GM18870 (cell line): ENCODE data around the gene ARHGAP11A.

Experiments used
- ATAC-seq: cut with Tn5 transposase; IDR thresholded peaks from one replicate; pipeline ENCODE4 v1.9.1; 2021; ENCODE audit warnings: moderate library complexity; ENCODE audit not compliant: unreplicated experiment

Gene ARHGAP11A

DNA sequence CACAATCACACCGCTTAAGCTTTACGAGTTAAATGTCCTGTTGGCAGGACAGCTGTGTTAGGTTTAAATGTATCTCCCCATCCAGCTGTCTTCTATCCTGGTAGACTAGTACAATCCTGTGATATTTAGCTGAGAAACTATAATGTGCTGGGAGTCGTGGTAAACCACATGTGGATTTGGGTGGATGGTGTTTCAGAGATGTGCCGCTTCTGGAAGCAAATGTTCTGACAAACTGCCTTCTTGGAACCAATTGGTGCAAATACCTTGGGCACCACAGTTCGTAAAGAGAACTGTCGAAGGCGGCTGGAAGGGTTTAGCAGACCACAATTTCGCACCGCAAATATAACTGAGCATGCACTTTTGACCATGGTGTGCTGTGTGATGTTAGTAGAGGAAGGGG is 41.2 kb downstream of the ARHGAP11A start:
- no peak for ATAC-seq

DNA sequence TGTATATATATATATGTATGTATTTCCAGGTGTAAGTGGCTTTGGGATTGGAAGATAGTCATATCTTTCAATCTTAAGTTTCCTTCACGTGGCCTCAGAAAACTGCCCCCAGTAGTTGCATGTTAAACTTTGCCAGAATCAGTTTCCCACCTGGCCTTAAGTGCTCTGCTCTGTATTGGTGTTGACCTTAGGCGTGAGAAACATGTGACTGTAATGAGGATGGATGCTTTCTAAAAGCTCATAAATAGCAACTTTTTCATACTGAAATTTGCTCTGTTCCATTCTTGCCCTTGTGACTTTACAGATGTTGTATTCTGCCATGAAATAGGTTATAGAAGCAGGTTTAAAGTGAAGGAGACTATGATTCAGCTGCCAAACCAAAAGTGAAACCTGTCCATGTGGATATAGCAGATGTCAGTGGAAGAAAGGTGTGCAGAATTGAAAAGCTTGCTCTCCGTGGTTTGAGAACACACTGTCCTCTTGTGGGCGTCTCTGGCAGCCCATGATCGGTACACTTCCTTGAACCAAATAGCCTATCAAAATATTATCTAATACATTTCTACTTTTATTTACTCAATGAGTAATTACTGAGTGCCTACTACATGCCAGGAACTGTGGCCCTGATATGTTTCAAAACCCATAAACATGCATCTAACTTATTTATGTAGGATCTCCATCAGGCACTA is 42.0 kb downstream of the ARHGAP11A start:
- no peak for ATAC-seq

DNA sequence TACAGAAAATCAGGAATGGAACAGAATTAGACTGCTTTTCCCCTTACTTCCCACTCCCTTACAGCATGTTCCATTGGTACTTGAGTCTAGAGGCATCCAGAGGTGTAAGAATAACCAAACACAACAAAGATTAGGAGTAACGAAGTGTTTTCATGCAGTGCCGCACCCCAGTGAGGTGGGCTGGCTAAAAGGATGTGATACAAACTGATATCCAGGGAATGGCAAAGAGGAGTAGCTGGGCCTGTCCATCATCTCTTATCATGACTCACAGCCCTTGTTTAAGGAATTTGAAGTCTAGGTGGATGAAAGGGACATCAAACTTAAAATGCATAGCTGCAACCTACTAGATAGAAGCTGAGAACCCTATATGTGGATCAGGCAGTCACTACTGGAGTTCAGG is 42.6 kb downstream of the ARHGAP11A start:
- no peak for ATAC-seq

DNA sequence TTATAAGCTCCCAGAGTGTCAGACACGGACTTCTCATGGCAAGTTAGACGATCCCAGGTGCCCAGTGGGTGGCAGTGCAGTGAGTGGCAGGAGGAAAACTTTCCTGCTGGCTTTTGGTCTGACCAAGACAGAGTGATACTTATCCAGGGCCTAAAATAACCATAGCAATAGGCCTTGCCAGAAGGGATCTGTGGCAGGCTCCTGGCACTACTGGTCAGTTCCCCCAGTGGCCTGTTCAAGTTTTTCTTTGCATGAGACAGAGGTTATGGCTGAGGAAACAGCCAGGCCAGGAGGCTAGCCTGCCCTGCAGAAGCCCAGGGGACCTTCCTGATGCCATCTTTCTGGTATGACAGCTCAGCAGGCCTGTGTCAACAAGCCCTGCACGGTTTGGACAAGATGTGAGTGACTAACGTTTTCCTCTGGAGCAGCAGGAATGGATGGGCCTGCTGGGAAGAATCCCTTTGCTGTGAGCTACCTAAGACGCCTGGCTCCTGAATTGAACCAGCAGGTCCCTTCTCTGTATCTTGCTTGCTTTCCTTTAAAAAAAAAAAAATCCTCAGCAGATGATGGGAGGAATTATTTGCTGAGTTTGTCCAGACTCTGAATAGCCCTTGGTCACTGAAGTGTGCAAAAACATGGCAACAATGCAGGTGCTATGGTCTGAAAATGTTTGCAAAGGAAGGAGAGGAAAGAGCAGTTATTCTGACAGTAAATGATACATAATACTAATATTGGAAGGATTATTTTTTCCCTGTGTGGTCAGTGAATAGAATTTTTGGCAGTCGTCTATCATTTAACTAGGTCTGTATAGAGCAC is 44.2 kb downstream of the ARHGAP11A start:
- no peak for ATAC-seq

DNA sequence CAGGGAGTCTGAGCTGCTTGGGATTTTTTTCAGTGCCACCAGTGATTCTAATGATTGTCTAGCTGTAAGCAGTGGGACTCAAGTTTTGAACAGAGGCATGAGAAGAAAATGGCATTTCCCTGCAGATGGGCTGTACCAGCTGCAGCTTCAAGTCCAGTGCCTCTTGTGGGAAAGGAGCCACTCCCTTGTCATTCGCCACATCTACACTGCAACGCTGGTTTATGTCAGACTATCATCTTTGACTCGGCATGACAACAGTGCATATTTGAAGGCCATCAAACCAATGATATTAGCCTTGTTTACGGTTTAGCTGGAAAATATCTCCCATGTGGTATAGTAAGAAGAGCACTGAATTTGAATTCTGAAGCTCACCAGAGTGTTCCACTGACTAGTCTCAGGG is 48.4 kb downstream of the ARHGAP11A start:
- no peak for ATAC-seq

DNA sequence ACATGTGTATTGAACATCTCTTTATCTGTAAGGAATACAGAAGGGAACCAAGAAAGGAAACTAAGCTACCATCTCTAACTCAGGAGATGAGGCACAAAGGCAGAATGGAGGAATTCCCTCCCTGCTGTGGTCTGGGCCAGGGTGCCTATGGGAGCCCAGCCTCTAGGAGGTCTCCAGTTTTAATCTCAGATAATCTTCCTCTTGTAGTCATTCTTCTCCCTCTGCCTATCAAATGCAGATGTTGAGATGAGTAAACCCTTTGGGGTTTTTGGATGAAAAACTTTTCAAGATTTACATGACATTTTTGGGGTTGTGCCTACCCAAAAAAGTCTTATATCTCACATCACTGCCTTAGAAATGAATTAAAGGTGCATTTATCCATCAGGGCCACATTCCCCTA is 49.5 kb downstream of the ARHGAP11A start:
- no peak for ATAC-seq

DNA sequence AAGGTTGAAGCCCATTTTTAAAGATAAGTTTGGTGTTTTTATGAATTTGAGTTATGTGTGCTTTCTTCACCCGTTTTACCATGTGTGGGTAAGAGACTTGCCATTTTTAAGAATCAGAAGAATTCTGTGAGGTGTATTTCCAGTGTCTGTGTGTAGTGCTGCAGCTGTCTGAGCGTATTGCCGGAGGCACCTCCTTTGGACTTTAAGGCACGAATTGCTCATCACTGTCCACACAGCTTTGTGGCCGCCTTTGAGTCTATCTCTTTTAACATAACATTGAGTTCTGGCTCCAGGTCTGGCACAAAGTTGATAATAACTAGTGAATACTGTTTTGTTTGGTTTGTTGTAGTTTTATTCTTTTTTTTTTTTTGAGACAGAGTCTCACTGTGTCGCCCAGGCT is 52.0 kb downstream of the ARHGAP11A start:
- no peak for ATAC-seq

DNA sequence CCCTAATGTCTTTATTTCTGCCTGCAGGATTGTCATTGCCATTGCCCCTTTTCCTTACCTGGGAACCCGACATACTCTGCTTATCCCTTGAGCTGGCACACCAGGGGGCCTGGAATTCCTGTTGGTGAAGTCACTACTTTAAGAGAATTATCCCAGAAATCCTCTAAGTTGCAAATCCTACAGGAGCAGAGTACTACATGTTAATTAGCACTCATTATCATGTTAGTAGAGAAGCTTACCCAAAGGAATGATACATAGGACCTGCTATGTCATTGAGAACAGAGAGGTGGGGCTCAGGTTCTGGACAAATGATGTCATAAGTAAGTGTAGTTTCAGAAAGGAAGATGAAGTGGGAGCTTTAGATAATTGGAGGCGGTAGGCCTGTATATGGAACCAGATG is 53.6 kb downstream of the ARHGAP11A start:
- ATAC-seq: no peak

DNA sequence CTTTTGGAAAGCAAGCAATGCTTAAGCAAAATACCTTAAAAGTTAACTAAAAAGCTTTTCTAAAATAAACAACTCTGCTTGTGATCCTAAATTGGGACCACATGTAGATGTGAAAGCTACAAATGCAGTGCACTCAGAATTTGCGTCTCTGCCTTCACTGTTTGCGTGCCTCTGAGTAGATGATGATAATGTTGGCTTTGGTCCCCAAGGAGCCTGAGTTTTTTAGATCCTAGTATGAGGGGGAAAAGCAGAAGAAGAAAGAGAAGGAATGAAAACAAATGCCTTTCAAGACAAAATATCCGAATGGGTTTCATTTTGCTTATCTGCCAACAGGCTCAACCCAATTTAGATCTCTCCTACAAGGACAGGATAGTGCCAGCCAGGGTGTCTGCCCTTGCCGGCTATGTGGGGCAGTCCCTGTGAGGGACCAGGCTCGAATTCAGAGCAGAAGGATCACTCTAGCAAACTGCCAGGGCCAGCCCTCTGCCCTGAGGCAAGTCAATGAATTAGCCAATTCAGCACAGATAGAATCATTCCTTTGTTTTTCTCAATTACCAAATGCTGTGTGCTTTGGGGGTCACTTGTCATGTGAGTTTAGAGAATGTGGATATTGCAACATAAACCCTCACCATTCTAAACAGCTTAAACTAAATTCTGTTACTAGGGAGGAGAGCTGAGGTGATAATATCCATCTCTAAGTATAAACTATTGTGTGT is 54.8 kb downstream of the ARHGAP11A start:
- no peak for ATAC-seq

DNA sequence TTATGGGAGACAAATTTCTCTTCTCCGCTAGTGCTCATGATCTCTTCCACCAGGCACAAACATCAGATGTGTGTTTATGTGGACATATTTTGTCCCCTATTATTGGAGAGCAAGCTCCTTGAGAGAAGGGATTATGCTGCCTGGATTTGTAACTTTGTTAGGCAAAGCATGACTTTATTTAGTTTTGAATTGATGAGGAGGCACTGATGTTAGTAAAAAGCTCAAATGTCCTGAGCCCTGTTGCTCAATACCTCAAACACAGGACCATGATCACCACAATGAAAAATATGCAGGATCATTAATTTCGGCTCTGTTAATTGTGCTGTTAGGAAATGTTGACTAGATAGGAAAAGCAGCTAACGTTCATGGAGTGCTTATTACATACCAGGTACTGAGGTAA is 55.3 kb downstream of the ARHGAP11A start:
- ATAC-seq: no peak

DNA sequence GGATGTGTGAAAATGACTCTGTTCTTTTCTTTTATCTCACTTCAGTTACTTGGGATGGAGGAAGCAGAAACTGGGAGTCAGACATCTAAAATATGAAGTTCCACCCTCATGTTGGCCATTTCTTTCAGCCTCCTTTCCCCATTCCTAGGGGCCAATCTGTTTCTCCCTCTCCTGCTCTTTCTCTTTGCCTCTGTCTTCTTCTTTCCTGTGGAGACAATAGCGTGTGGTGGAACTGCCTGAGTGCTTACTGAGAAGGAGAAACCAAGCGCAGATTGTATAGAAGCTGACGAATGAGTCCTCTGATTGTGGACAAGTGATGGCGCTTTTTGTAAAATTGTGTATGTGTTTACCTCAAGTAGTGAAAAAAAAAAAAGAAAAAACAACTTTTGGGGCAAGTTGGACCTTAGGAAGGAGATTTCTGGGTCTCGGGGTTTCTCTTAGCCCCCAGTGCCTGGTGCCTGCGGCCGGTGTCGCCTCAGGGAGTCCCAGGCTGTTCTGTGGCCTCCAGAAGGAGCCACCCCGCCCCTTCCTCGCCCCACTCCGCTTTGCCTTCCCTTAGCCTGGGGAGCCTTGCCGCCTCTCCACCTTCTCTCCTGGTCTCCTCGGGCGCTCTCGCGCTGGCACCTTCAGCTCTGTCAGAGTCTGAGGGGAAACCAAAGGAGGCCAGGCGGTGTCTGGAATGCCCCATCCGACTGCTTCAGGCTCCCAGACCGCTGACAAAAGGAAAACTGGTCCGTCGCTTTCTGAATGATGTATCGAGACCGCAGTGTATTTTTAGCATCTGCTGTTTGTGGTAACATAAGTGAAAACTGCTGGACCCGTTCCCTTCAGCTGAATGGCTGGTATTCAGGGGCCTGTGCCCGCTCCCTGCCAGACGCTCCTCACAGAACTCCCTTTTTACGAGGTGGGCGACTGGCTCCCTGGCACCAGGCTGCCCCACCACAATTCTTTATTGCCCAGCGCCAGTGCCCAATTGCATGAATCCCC is 56.3 kb downstream of the ARHGAP11A start:
- ATAC-seq: no peak

DNA sequence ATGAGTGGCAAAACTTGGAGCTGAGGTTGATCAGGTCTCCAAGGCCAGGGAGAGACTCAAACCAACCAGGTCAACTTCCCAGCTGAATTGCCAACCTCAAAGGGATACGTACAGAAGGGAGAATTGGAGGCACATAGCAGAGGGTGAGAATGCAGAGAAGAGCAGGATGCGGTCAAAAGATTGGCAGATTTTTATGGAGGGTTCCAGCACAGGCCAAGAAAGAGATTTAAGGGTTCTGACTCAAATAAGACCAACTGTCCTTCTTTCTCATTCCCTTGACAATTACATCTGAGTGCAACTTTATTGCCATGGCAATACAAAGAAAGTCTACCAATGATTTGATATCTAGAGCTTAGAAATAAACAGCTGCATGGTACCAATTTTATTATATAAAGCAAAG is 59.4 kb downstream of the ARHGAP11A start:
- no peak for ATAC-seq

DNA sequence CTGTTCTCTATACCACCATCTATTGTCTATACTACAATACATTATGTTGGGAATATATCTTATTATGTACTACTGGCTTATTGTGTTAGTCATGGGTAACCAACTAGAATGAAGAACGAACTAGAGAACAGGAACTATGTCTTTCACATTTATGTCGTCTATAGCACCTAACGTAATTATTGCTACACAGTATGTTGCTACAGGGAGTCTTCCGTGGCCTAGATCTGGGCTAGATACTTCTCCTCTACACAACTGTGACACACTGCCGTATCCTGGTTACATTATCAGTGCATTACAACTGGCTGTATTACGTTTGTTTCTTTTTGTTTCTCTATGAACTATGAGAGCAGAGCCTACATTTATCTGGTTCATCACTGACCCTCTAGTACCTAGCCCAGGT is 60.2 kb downstream of the ARHGAP11A start:
- ATAC-seq: no peak

DNA sequence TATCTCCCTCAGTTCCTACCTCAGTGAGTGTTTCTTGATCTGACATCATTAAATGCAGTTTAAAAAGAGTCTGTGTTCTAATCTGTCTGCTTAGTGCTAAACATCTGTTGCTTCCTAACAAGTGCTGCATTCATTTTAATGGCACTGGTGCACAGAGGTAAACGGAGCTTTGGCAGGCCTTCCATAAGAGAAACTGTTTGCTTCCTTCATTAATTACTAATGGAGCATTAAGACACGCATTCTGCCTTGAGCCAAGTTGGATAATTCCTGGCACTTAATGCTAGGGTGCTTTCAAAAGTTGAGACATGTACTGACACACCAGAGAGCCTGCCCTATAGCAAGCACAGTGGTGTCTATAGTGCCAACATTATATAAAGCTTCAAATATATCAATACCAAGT is 60.9 kb downstream of the ARHGAP11A start:
- ATAC-seq: no peak

DNA sequence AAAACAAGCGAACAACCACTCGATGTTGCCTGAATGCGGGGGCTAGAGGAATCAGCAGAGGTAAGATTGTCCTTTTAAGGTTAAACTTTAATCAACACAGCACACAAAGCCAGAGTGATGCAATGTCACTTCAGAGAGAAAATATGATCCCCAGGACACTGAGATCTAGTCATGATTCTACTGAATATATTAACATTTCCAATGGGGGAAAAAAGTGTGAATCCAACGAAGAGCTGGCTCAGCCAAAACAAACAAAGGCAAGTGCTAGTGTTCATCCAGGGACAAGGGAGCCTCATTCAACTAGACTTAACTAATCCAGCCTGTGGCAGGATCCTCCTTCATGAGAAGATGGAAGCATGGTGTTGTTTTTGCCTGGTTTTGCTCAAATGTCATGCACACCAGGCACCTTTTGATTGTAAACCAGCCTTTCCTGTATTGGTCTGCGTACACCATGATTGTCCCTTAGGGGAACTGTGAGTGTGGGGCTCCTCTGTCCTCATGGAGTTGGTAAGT is 62.0 kb downstream of the ARHGAP11A start:
- no peak for ATAC-seq

DNA sequence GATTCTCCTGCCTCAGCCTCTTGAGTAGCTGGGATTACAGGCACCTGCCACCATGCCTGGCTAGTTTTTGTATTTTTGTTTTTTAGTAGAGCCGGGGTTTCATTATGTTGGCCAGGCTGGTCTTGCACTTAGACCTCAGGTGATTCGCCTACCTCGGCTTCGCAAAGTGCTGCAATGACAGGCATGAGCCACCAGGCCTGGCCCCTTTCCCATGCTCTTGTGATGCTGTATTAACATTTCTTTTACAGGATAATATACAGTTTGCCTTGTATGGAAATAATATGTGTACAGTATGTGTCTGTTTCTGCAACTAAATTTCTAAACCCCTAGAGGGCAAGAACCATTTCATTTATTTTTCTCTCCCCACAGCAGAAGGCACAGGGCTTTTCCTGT is 64.0 kb downstream of the ARHGAP11A start:
- ATAC-seq: no peak

DNA sequence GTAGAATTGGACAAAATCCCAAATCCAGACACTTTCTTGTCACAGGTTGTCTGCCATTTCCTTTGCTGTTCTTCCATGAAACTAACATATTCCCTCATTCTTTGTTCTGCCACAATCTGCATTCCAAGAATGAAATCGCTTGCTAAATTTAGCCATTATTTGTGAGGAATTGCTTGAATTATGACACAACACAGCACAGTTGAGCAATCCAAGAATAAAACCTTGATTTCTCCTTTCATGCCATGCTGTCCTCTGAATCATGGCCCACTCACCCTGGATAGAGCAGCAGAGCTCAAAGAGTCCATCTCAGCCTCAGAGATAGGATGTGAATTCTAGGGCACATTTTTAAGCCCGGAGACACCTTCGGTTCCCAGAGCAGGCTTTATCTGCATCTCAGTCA is 67.3 kb downstream of the ARHGAP11A start:
- ATAC-seq: no peak

DNA sequence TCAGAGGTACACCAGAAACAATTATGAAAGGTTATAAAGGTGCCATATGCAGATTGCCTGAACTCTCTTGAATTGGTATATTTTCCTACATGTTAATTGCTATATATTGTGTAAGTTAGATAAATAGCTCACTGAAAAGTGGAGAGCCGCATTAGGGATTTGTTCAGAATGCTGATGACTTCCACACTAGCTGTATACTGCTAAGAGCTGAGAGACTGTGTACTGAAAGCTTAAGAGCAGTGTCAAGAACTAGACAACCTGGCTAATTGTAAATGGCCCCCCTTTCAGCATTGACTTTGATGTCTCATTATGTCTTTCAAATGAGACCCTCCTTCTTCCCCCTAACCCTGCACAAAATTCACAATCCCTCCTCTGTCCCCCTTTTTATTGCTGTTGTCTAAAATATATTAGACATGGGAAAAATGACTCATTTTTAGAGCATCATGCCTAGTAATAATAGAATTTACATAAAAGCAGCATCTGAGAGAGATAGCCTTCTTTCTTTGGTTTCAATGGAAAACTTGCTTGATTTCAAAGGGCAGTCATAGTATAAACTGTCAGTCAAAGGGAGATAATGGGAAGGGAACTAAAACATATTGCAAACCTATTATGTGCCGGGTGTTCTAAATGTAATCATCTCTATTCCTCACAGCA is 67.8 kb downstream of the ARHGAP11A start:
- ATAC-seq: no peak

DNA sequence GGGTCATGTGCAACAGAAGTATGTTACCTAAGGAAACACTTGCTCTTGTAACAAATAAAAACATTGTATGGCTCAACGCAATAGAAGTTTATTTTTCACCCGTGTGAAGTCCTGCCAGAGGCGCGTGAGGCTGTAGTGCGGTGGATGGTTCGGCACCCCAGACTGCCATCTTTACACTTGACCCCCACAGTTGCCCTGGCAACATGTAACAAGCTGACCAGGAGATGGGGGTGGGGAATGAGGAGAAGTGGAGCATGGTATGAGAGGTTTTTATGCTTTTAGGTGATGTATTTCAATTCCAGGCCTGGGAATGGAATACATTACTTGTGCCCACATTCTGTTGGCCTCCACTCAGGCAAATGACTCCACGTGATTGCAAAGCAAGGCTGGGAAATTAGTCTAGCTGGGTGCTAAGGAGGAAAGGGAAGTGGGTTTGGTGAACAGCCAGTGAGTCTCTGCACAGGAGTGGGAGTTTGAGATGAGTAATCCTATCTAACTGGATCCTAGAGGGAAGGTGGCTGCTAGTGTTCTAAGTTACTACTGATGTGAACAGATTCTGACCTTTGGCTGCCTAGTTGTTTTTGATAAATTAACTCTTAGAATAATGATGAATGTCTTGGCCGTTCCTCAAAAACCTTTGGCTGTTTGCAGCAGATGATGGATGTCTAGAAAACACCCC is 68.7 kb downstream of the ARHGAP11A start:
- no peak for ATAC-seq

DNA sequence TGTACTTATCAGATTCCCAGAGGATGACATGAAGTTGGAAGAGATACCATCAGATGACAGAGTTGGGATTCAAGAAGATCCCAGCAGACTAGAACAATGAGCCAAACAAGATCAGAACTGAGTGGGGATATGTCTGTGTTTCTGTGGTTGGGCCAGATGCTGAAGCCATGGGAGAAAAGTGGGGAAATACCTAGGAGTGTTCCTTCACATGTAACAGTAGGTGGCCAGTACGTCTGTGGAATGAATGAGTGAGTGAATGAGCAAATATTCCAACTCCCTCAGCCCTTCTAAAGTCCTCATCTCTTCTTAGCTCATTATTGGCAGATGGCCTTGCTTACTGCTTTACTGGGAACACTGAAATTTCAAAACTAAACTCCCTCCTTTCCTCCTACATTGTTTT is 70.3 kb downstream of the ARHGAP11A start:
- no peak for ATAC-seq
